ENCODE data around the gene HERC3.

HERC3 gene

DNA sequence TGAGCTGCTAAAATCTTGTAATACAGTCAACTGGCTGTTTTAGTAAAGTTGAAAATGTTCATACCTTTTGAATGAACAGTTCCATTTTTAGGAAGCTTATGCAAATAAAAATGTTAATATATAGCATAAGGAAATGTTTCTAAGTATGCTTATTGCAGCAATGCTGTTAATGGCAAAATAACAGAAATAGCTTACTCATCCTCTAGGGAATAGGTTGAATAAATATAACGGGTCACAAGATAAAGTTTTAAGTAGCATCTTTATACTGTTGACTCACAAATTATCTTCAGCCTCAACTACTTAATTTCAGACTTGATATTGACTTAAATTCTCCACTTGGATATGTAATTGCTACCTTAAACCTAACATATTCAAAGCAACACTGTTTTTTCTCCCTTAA, 27.7 kb downstream of the HERC3 start:
- Mint-ChIP-seq H3K27me3 (ENCODE audit: low read depth) (no peaks in the 10 kb centered on the region), H3K36me3 (ENCODE audit: low read depth) (peaks cover 17% of the 10 kb centered on the region), H3K27ac (no peak overlapping the region), H3K9me3 (peaks cover 14% of the 10 kb centered on the region), H3K4me1 (peaks cover 4% of the 10 kb centered on the region), H3K4me3 (no peak overlapping the region)
- TF ChIP-seq CTCF (IDR thresholded peaks at IDR 0.05; ENCODE audit: unreplicated experiment in 3 of 3) = no peak

- Mint-ChIP-seq H3K36me3 (ENCODE audit: low read depth) (peaks cover 17% of the 10 kb centered on the region), H3K27me3 (ENCODE audit: low read depth) (no peaks in the 10 kb centered on the region), H3K27ac (no peak overlapping the region), H3K9me3 (peaks cover 14% of the 10 kb centered on the region), H3K4me1 (no peaks in the 10 kb centered on the region), H3K4me3 (no peak overlapping the region)
- no peak for TF ChIP-seq CTCF (IDR thresholded peaks at IDR 0.05; ENCODE audit: unreplicated experiment in 3 of 3)
Measured at GRCh38 chr4:88621763-88622327, 29.6 kb downstream of the HERC3 start.

- H3K9me3 Mint-ChIP-seq = peaks cover 14% of the 10 kb centered on the region
- H3K36me3 Mint-ChIP-seq (ENCODE audit: low read depth) = peaks cover 17% of the 10 kb centered on the region
- H3K4me3 Mint-ChIP-seq = no peak overlapping the region
- no peaks in the 10 kb centered on the region for H3K4me1 Mint-ChIP-seq
- no peaks in the 10 kb centered on the region for H3K27me3 Mint-ChIP-seq (ENCODE audit: low read depth)
- H3K27ac Mint-ChIP-seq = no peak overlapping the region
- no peak for TF ChIP-seq CTCF (IDR thresholded peaks at IDR 0.05; ENCODE audit: unreplicated experiment in 3 of 3)
Measured at GRCh38 chr4:88623097-88623496, 30.8 kb downstream of the HERC3 start.

GRCh38 chr4:88628746-88629145, 36.5 kb downstream of the HERC3 start:
- no peak overlapping the region for H3K27ac Mint-ChIP-seq
- peaks cover 29% of the 10 kb centered on the region for H3K9me3 Mint-ChIP-seq
- peaks cover 25% of the 10 kb centered on the region for H3K36me3 Mint-ChIP-seq (ENCODE audit: low read depth)
- H3K27me3 Mint-ChIP-seq (ENCODE audit: low read depth) = no peaks in the 10 kb centered on the region
- H3K4me3 Mint-ChIP-seq = no peak overlapping the region
- TF ChIP-seq CTCF (IDR thresholded peaks at IDR 0.05; ENCODE audit: unreplicated experiment in 3 of 3) = no peak
- H3K4me1 Mint-ChIP-seq = no peaks in the 10 kb centered on the region

DNA sequence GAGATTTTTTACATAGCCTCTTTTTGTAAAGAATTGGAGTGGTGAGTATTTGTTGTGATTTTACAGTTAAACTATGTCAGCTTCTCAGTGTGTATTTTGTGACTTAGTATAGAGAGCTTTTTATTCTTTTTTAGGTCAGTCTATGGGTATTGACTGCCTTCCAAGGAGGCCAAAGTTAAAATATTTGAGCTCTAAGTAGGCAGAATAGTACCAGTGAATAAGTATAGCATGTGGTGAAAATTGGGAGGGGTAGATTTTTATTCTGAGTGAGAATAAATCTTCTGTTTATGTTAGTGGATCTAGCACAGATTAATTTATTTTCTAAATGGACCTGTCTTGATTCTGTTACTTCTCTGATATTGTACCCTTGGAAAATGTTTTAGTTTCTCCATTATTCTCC, 37.5 kb downstream of the HERC3 start:
- no peak for TF ChIP-seq CTCF (IDR thresholded peaks at IDR 0.05; ENCODE audit: unreplicated experiment in 3 of 3)
- Mint-ChIP-seq H3K27ac (no peak overlapping the region), H3K36me3 (ENCODE audit: low read depth) (peaks cover 19% of the 10 kb centered on the region), H3K4me3 (no peak overlapping the region), H3K9me3 (peaks cover 23% of the 10 kb centered on the region), H3K27me3 (ENCODE audit: low read depth) (no peaks in the 10 kb centered on the region), H3K4me1 (no peaks in the 10 kb centered on the region)

GRCh38 chr4:88630756-88631155, 38.5 kb downstream of the HERC3 start:
- Mint-ChIP-seq H3K4me1 (no peaks in the 10 kb centered on the region), H3K9me3 (peaks cover 31% of the 10 kb centered on the region), H3K27me3 (ENCODE audit: low read depth) (no peaks in the 10 kb centered on the region), H3K36me3 (ENCODE audit: low read depth) (peaks cover 25% of the 10 kb centered on the region), H3K27ac (no peak overlapping the region), H3K4me3 (no peak overlapping the region)
- no peak for TF ChIP-seq CTCF (IDR thresholded peaks at IDR 0.05; ENCODE audit: unreplicated experiment in 3 of 3)

Data from nephron (organoid).